GM12801 (cell line): Measurements from ENCODE around the gene AMIGO2.

Experiments used
- CTCF ChIP-seq: IDR thresholded peaks from one replicate; pipeline ENCODE4 v1.5.1; 2011; ENCODE audit warnings: control low read depth; ENCODE audit not compliant: insufficient read length; ENCODE audit errors: extremely low read depth

AMIGO2 gene

GRCh38 chr12:47097276-47097896 is 17.6 kb upstream of the AMIGO2 start:
- no peak for TF ChIP-seq CTCF

GRCh38 chr12:47095446-47096236 is 15.9 kb upstream of the AMIGO2 start:
- TF ChIP-seq CTCF, result no peak

GRCh38 chr12:47094804-47095203 is 15.0 kb upstream of the AMIGO2 start:
- TF ChIP-seq CTCF, result no peak

- no peak for TF ChIP-seq CTCF
These were observed 11.2 kb upstream of the AMIGO2 start for GRCh38 chr12:47091009-47091408.

- no peak for TF ChIP-seq CTCF
These were observed 8.5 kb upstream of the AMIGO2 start for GRCh38 chr12:47088021-47088944.

GRCh38 chr12:47087088-47087688 is 7.4 kb upstream of the AMIGO2 start:
- TF ChIP-seq CTCF, result no peak

- no peak for TF ChIP-seq CTCF
These were observed 6.1 kb upstream of the AMIGO2 start for GRCh38 chr12:47085815-47086252.
